Tibial artery (tissue), 4 donors: ENCODE measurements around the gene EPB42.

Source experiments
- DNase-seq, 2 donors: peaks; one replicate each; pipeline ENCODE4 v3.0.0-alpha.2; 2019
- H3K27ac ChIP-seq, 2 donors: fragments of 200-600 bp; sonication (generic) in 1 of 2; 1 replicate in 1 of 2; 2 replicates in 1 of 2; pipeline ENCODE4 v1.5.1; 2018 to 2019; ENCODE audit warnings: mild to moderate bottlenecking in 1 of 2
- H3K27me3 ChIP-seq, 2 donors: fragments of 200-600 bp; sonication (generic) in 1 of 2; one replicate each; pipeline versions ENCODE4 v1.5.1 to v1.6.0; 2016 to 2019
- H3K36me3 ChIP-seq, 3 donors: fragments of 200-600 bp; sonication (generic) in 2 of 3; one replicate each; pipeline ENCODE4 v1.5.1; 2016 to 2019; ENCODE audit warnings: mild to moderate bottlenecking in 2 of 3
- H3K4me1 ChIP-seq, 4 donors: fragments of 200-600 bp; sonication (generic) in 2 of 4; 1 replicate in 3 of 4; 2 replicates in 1 of 4; pipeline ENCODE4 v1.5.1; 2016 to 2019
- H3K4me3 ChIP-seq, 2 donors: fragments of 200-600 bp; sonication (generic) in 1 of 2; 1 replicate in 1 of 2; 2 replicates in 1 of 2; pipeline ENCODE4 v1.5.1; 2018 to 2019; ENCODE audit warnings: mild to moderate bottlenecking in 2 of 2
- H3K9me3 ChIP-seq, 3 donors: fragments of 200-600 bp; sonication (generic) in 1 of 3; one replicate each; pipeline ENCODE4 v1.5.1; 2016 to 2019
- intact Hi-C: fragments of 100-400 bp; cut with DNase I; formaldehyde crosslinking; loops from one replicate; pipeline ENCODE4 v1.15.0; 2023; ENCODE audit warnings: low total_unique reads
- TF ChIP-seq, protein P1 (sequence below), 2 experiments: fragments of 200-600 bp in 1 of 2; fragments of 450-650 bp in 1 of 2; IDR thresholded peaks; one replicate each; pipeline ENCODE4 v1.5.1; 2017 to 2019; ENCODE audit warnings: antibody characterized with exemption in 2 of 2, mild to moderate bottlenecking in 1 of 2, moderate library complexity in 1 of 2

The EPB42 gene

DNA sequence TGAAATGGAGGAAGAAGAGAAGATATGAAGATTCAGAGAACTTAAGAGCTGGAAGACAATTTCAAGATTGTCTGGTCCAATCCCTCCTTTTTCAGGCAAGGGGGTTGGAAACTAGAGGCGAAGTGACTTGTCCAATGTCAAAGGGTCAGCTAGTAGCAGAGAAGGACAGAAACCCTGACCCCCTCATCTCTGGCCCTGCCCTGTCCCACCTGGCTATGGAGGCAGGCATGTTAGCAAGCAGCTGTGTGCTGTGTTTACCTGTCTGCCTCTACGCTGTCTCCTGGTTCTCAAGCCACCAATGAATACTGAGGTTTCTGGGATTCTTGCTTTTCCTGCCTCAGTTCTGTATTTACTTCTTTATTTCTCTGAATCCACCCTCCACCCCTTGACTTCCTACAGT is 45.6 kb upstream of the EPB42 start:
- DNase-seq, result no peak
- TF ChIP-seq, protein P1, sequence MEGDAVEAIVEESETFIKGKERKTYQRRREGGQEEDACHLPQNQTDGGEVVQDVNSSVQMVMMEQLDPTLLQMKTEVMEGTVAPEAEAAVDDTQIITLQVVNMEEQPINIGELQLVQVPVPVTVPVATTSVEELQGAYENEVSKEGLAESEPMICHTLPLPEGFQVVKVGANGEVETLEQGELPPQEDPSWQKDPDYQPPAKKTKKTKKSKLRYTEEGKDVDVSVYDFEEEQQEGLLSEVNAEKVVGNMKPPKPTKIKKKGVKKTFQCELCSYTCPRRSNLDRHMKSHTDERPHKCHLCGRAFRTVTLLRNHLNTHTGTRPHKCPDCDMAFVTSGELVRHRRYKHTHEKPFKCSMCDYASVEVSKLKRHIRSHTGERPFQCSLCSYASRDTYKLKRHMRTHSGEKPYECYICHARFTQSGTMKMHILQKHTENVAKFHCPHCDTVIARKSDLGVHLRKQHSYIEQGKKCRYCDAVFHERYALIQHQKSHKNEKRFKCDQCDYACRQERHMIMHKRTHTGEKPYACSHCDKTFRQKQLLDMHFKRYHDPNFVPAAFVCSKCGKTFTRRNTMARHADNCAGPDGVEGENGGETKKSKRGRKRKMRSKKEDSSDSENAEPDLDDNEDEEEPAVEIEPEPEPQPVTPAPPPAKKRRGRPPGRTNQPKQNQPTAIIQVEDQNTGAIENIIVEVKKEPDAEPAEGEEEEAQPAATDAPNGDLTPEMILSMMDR (IDR thresholded peaks at IDR 0.05), result no peak
- Histone ChIP-seq H3K27ac (no peak overlapping the region), H3K4me1 (no peaks in the 10 kb centered on the region), H3K9me3 (no peaks in the 10 kb centered on the region), H3K4me3 (no peak overlapping the region), H3K27me3 (peaks cover 0 to 19% of the 10 kb centered on the region in 2 donors), H3K36me3 (no peaks in the 10 kb centered on the region)
- intact Hi-C loops, result no loop called here

DNA sequence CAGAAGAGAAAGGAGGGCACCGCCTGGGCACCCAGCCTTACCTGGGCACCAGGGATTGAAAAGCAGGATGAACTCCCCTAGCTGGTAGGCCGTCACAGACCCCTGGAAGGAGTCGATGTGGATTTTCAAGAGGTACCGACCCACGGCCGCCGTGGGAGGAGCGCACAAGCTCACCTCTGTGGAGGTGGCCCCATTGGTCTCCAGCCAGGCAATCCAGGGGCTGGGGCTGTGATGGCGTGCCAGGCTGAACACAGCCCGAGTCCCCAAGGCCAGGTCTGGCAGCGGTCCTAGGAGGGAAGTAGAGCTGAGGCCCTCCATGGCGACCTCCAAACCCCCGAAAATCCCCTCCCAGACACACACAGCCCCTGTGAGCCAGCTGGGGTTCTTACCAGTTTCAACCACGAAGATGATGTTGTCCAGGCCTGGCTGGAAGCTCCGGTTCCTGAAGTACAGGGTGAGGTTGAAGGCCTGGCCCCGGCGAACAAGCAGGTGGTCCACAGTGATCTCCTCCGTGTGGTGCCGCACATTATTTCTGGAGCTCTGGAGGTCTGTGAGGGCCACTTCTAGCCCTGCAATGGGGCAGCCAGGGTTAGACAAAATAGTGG is 39.3 kb upstream of the EPB42 start:
- Histone ChIP-seq H3K36me3 (no peaks in the 10 kb centered on the region), H3K4me1 (no peaks in the 10 kb centered on the region), H3K27ac (no peak overlapping the region), H3K4me3 (no peak overlapping the region), H3K27me3 (no peaks in the 10 kb centered on the region), H3K9me3 (no peaks in the 10 kb centered on the region)
- TF ChIP-seq, protein P1 (IDR thresholded peaks at IDR 0.05), result no peak
- intact Hi-C loops, result no loop called here
- no peak for DNase-seq

DNA sequence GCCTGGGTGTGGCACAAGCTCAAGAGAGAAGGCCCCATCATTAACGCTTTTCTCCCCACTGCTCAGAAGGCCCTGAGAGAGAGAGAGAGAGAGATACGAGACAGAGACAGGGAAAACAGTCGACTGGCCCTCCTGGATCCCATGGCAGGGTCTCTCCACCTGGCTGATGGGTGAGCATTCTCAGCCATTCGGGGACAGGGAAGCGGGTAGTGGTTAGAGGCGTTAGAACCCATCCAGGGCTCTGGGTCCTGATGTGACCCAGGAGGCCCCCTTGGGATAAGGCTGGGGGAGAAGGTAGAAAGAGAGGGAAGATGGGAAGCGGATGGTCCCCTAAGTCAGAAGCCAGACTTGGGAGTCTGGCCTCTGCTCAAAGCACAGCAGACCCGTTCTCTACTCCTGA is 38.0 kb upstream of the EPB42 start:
- intact Hi-C loops, result no loop called here
- TF ChIP-seq, protein P1 (IDR thresholded peaks at IDR 0.05), result no peak
- no peak overlapping the region for H3K4me3 ChIP-seq
- DNase-seq, result no peak
- no peaks in the 10 kb centered on the region for H3K4me1 ChIP-seq
- H3K36me3 ChIP-seq, result no peaks in the 10 kb centered on the region
- no peak overlapping the region for H3K27ac ChIP-seq
- H3K27me3 ChIP-seq, result no peaks in the 10 kb centered on the region
- no peaks in the 10 kb centered on the region for H3K9me3 ChIP-seq

DNA sequence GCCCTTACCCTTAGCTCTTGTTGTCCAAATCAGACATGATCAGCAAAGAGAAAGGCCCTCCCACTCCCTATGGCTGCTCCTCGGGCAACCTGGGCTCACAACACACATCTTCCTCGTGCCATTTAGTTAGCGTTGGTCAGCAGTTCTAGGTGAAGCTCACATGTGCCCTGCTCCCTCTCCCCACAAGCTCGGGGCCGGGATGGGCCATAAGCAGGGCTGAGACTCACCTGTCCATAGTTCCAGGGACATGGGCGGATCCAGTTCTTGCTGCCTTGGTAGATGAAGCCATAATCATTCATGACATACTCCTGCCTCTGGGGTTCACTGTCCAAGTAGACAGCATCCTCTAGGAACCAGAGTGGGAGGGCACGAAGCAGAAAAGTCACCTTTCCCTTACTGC is 35.5 kb upstream of the EPB42 start:
- Histone ChIP-seq H3K27ac (no peak overlapping the region), H3K27me3 (peaks cover 0 to 5% of the 10 kb centered on the region in 2 donors), H3K4me3 (no peak overlapping the region), H3K9me3 (no peaks in the 10 kb centered on the region), H3K36me3 (no peaks in the 10 kb centered on the region), H3K4me1 (no peaks in the 10 kb centered on the region)
- no peak for DNase-seq
- intact Hi-C loops, result no loop called here
- TF ChIP-seq, protein P1 (IDR thresholded peaks at IDR 0.05), result no peak

DNA sequence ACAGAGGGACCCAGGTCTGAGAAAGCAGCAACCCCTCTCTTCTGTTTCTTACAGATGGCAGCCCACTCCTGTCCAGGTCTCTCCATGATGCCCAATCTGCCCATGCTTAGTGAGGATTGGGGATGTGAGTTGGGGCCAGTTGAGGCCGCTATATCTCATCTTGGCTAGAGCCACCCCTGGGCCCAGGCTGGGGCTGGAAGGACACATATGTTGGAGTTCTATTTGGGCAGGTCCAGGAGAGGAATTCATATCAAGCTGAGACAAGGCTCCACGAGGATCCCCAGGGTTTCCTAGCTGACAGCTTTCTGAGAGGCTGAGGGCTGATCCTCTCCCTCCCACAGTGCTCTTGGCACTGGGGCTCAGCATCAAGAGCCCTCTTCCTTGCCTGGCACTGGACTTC is 34.6 kb upstream of the EPB42 start:
- H3K27me3 ChIP-seq, result peaks cover 0 to 5% of the 10 kb centered on the region in 2 donors
- intact Hi-C loops, result no loop called here
- TF ChIP-seq, protein P1 (IDR thresholded peaks at IDR 0.05), result no peak
- no peak overlapping the region for H3K4me3 ChIP-seq
- H3K27ac ChIP-seq, result no peak overlapping the region
- DNase-seq, result no peak
- no peaks in the 10 kb centered on the region for H3K9me3 ChIP-seq
- H3K36me3 ChIP-seq, result no peaks in the 10 kb centered on the region
- no peaks in the 10 kb centered on the region for H3K4me1 ChIP-seq
